ENCODE results near the gene KRT8.
"Not testable (repeated sequence)": the region's sequence is repeated elsewhere in the genome, so short reads cannot be mapped to it uniquely, and the experiment has no call there.

Gene KRT8

DNA sequence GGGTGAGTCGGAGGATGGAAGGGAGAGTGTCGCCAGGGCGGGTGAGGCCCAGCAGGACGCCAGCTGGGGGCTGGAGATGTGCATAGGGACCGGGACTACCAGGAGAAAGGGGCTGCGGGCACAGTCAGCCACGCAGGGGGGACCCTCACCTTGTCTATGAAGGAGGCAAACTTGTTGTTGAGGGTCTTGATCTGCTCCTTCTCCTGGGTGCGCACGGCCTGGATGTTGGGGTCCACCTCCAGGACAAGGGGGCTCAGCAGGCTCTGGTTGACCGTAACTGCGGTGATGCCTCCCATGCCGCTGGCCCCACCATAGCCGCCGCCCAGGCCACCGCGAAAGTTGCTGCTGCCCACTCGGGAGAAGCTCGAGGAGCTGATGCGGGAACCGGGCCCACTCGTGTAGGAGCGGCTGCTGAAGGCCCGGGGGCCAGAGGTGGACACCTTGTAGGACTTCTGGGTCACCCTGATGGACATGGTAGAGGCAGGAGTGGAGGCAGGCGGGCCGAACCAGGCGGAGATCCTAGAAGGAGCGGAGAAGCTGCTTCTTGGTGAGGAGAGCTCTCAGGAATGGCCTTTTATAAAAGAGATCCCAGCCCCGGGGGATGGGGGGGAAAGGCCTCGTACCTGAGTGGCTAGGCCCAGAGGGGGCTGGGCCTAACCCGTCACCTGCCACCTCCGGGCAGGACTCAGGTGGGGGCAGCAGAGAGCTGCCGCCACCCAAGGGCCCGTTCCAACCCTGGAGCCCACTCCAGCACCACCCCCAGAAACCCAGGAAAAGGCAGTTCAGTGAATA is at the start of gene KRT8:
Gene KRT8, minus strand, starts transcription at position 568 of the 792 bp plus-strand sequence. Its CDS starts 95 bp downstream, at position 473.
- H3K4me3 ChIP-seq (ENCODE audit: low read depth, low read length); POLR2A ChIA-PET; DNase-seq (ENCODE audit: low read depth, low spot score): not testable (repeated sequence)
- CTCF ChIA-PET, result interaction anchor here (0.7 to 3.3 kb wide), 6 partner anchors 8 to 76 kb away, joined by 3 to 27 read pairs (median 5); no protein-coding TSS in a partner anchor

DNA sequence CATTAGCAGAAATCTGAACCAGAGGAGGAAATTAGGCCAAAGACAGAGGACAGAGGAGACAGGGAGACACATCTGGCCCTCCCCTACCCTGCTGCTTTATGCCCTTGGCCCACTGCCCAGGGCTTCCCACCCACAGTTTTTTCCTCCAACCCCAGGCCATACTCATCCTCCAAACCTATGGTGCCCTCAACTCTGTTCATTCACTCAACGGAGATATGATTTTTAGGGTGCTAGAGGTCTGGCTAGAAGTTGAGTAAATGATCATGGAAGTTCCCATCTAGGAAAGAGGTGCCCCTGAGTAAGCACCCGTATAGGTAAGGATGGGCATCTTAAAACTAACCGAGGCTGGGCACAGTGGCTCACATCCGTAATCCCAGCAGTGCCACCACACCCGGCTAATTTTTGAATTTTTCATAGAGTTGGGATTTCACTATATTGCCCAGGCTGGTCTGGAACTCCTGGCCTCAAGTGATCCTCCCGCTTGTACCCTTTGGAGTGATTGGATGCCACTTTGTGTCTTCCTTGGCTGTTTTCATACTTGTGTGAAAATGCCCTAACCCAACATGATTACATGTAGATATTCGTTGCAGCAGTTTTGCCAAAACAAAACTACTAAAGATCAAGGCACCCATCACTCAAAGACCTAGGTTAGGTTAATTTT is 48.4 kb upstream of the KRT8 start:
- ChIA-PET CTCF (interaction anchor here (1.8 kb wide), 1 partner anchor 68 kb away, joined by 7 read pairs; no protein-coding TSS in a partner anchor), POLR2A (no interaction called here)
- DNase-seq (ENCODE audit: low read depth, low spot score), result no peak
- TF ChIP-seq, protein P1, sequence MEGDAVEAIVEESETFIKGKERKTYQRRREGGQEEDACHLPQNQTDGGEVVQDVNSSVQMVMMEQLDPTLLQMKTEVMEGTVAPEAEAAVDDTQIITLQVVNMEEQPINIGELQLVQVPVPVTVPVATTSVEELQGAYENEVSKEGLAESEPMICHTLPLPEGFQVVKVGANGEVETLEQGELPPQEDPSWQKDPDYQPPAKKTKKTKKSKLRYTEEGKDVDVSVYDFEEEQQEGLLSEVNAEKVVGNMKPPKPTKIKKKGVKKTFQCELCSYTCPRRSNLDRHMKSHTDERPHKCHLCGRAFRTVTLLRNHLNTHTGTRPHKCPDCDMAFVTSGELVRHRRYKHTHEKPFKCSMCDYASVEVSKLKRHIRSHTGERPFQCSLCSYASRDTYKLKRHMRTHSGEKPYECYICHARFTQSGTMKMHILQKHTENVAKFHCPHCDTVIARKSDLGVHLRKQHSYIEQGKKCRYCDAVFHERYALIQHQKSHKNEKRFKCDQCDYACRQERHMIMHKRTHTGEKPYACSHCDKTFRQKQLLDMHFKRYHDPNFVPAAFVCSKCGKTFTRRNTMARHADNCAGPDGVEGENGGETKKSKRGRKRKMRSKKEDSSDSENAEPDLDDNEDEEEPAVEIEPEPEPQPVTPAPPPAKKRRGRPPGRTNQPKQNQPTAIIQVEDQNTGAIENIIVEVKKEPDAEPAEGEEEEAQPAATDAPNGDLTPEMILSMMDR (IDR thresholded peaks at IDR 0.05; ENCODE audit: insufficient read depth, low read length, missing control alignments), result no peak
- no peak overlapping the region for H3K4me3 ChIP-seq (ENCODE audit: low read depth, low read length)

DNA sequence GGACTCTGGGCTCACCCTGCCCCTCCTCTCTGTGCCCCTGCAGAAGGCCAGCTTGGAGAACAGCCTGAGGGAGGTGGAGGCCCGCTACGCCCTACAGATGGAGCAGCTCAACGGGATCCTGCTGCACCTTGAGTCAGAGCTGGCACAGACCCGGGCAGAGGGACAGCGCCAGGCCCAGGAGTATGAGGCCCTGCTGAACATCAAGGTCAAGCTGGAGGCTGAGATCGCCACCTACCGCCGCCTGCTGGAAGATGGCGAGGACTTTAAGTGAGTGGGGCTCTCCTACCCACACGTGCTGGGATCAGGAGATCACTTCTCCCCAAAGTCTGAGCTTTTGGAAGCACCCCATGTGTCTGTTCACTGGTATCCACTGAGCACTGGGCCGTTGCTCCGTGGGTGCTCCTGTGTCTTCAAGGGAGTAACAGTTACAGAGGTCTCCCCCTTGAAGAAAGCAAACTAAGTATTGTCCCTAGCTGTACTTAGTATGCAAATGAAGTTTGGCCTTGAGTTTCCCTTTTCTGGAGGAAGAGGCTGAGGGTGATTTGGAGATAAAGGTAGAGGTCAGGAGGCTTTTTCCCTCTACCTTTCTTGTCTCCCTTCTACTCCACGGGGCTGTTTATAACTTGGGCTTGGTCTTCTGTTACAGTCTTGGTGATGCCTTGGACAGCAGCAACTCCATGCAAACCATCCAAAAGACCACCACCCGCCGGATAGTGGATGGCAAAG is 47.4 kb upstream of the KRT8 start:
- TF ChIP-seq, protein P1 (IDR thresholded peaks at IDR 0.05; ENCODE audit: insufficient read depth, low read length, missing control alignments), result no peak
- CTCF ChIA-PET, result interaction anchor here (0.7 to 4.9 kb wide), 4 partner anchors 13 to 78 kb away, joined by 3 to 47 read pairs (median 12); no protein-coding TSS in a partner anchor
- POLR2A ChIA-PET, result interaction anchor here (1.7 kb wide), 1 partner anchor 9 kb away, joined by 4 read pairs; no protein-coding TSS in a partner anchor
- H3K4me3 ChIP-seq (ENCODE audit: low read depth, low read length), result peak overlapping the region; percentile 78
- DNase-seq (ENCODE audit: low read depth, low spot score), result no peak

DNA sequence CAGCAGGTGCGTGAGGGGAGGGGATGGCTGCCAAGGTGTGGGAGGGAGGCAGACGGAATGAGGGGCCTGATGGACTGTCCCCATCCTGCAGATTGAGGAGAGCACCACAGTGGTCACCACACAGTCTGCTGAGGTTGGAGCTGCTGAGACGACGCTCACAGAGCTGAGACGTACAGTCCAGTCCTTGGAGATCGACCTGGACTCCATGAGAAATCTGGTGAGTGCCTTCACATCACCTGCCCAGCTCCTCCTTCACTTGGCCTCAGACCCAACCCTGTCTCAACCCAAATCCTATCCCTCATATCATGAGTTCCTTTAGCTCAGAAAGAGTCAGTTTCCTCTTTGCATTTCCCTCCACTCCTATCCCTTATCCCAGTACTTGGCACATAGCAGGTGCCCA is 46.8 kb upstream of the KRT8 start:
- DNase-seq (ENCODE audit: low read depth, low spot score), result no peak
- TF ChIP-seq, protein P1 (IDR thresholded peaks at IDR 0.05; ENCODE audit: insufficient read depth, low read length, missing control alignments), result no peak
- ChIA-PET CTCF (interaction anchor here (0.7 to 4.9 kb wide), 4 partner anchors 13 to 77 kb away, joined by 3 to 47 read pairs (median 12); no protein-coding TSS in a partner anchor), POLR2A (interaction anchor here (1.7 kb wide), 1 partner anchor 10 kb away, joined by 4 read pairs; no protein-coding TSS in a partner anchor)
- peak overlapping the region; percentile 78 for H3K4me3 ChIP-seq (ENCODE audit: low read depth, low read length)

DNA sequence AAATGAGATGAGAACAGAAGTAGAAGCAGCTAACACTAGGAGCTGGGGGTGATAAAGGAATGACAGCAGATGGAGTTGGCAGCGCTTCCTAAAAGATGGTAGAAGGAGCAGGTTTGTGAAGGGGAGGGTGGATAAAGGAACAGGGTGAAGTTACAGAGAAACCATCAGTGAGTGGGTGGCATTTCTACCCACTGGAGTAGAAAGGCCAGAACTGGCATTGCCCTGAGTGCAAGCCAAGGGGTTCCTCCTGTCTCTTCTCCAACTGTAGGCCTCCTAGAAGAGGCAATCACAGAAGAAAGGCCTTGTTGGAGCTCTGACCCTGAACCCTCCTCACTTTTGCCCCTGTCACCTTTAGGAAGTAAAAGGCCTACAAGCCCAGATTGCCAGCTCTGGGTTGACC is 46.2 kb upstream of the KRT8 start:
- TF ChIP-seq, protein P1 (IDR thresholded peaks at IDR 0.05; ENCODE audit: insufficient read depth, low read length, missing control alignments), result no peak
- POLR2A ChIA-PET, result interaction anchor here (1.7 kb wide), 1 partner anchor 10 kb away, joined by 4 read pairs; no protein-coding TSS in a partner anchor
- DNase-seq (ENCODE audit: low read depth, low spot score), result no peak
- CTCF ChIA-PET, result interaction anchor here (4.0 to 4.9 kb wide), 2 partner anchors 30 to 66 kb away, joined by 21 to 47 read pairs; no protein-coding TSS in a partner anchor
- peak overlapping the region; percentile 78 for H3K4me3 ChIP-seq (ENCODE audit: low read depth, low read length)

DNA sequence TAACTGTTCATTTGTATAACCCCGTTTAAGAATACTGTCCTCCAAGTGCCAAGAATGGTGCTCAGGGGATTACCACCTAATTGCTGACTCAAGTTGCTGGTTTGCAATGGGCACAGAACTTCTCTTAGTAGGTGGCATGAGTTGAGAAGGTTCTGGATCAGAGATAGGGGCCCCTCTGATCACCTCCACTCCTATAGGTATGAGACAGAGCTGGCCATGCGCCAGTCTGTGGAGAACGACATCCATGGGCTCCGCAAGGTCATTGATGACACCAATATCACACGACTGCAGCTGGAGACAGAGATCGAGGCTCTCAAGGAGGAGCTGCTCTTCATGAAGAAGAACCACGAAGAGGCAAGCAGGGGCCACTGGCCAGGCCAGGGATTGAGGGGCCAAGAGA is 45.7 kb upstream of the KRT8 start:
- peak overlapping the region; percentile 78 for H3K4me3 ChIP-seq (ENCODE audit: low read depth, low read length)
- CTCF ChIA-PET, result interaction anchor here (0.6 to 4.9 kb wide), 5 partner anchors 10 to 66 kb away, joined by 3 to 47 read pairs (median 4); no protein-coding TSS in a partner anchor
- POLR2A ChIA-PET, result no interaction called here
- TF ChIP-seq, protein P1 (IDR thresholded peaks at IDR 0.05; ENCODE audit: insufficient read depth, low read length, missing control alignments), result no peak
- no peak for DNase-seq (ENCODE audit: low read depth, low spot score)

All from AG04449 (cell line).